NCI-H146 (cell line): ENCODE data around the gene TACC2.
"Not testable (repeated sequence)": the region's sequence is repeated elsewhere in the genome, so short reads cannot be mapped to it uniquely, and the experiment has no call there.

Experiments
- DNase-seq: peaks from one replicate; lab custom pipeline; 2025; lab: John Stamatoyannopoulos, UW

Gene TACC2

GRCh38 chr10:122197611-122198222 is 208.8 kb downstream of the TACC2 start:
- no peak for DNase-seq

GRCh38 chr10:122198631-122199030 is 209.7 kb downstream of the TACC2 start:
- DNase-seq, result no peak

- DNase-seq, result peak; percentile 13
Observed at GRCh38 chr10:122199070-122199469, 210.1 kb downstream of the TACC2 start.

GRCh38 chr10:122199689-122200088 is 210.7 kb downstream of the TACC2 start:
- no peak for DNase-seq

GRCh38 chr10:122201401-122201800 is 212.4 kb downstream of the TACC2 start:
- DNase-seq, result no peak

- not testable (repeated sequence) for DNase-seq
Observed at GRCh38 chr10:122203180-122203579, 214.2 kb downstream of the TACC2 start.

- no peak for DNase-seq
Observed at GRCh38 chr10:122204691-122205489, 215.9 kb downstream of the TACC2 start.

GRCh38 chr10:122206471-122207065 is 217.6 kb downstream of the TACC2 start:
- no peak for DNase-seq

- DNase-seq, result no peak
Observed at GRCh38 chr10:122207163-122207562, 218.2 kb downstream of the TACC2 start.

- no peak for DNase-seq
Observed at GRCh38 chr10:122207596-122207995, 218.6 kb downstream of the TACC2 start.

GRCh38 chr10:122208571-122209430 is 219.8 kb downstream of the TACC2 start:
- DNase-seq, result no peak

GRCh38 chr10:122210481-122211265 is 221.7 kb downstream of the TACC2 start:
- no peak for DNase-seq

- DNase-seq, result no peak
Observed at GRCh38 chr10:122213364-122213763, 224.4 kb downstream of the TACC2 start.

- DNase-seq, result peak; percentile 20
Observed at GRCh38 chr10:122213766-122214165, 224.8 kb downstream of the TACC2 start.

- no peak for DNase-seq
Observed at GRCh38 chr10:122216047-122216446, 227.1 kb downstream of the TACC2 start.

GRCh38 chr10:122219340-122219739 is 230.4 kb downstream of the TACC2 start:
- no peak for DNase-seq

GRCh38 chr10:122220736-122221135 is 231.8 kb downstream of the TACC2 start:
- no peak for DNase-seq

GRCh38 chr10:122221958-122222357 is 233.0 kb downstream of the TACC2 start:
- DNase-seq, result no peak

GRCh38 chr10:122222638-122223037 is 233.7 kb downstream of the TACC2 start:
- DNase-seq, result no peak

GRCh38 chr10:122224159-122224558 is 235.2 kb downstream of the TACC2 start:
- DNase-seq, result no peak

- DNase-seq, result no peak
Observed at GRCh38 chr10:122225330-122225729, 236.4 kb downstream of the TACC2 start.
